Measurements from ENCODE around the gene SIGLECL1. TPM values are rescaled to one million over a fixed set of nuclear protein-coding genes. Genes with fewer than 3 reads are reported as not detected.
"Not testable (repeated sequence)": the region's sequence is repeated elsewhere in the genome, so short reads cannot be mapped to it uniquely, and the experiment has no call there.

The SIGLECL1 gene
- total RNA-seq, 1 donor from 2014 or later: not detected

- H3K4me3 Mint-ChIP-seq: no peak overlapping the region
- CTCF ChIA-PET: no interaction called here
- no peak for TF ChIP-seq CTCF (IDR thresholded peaks at IDR 0.05)
These were observed 40.6 kb upstream of the SIGLECL1 start for GRCh38 chr19:51210191-51210784.

GRCh38 chr19:51210874-51211361 is 40.0 kb upstream of the SIGLECL1 start:
- ATAC-seq (ENCODE audit: low read depth): not testable (repeated sequence)

More at GRCh38 chr19:51210191-51210784, 40.6 kb upstream of the SIGLECL1 start:
- H3K4me1 Mint-ChIP-seq: no peaks in the 10 kb centered on the region
- peaks cover 14% of the 10 kb centered on the region for H3K27me3 Mint-ChIP-seq
- intact Hi-C loops (cut with micrococcal nuclease): no loop called here
- DNase-seq: no peak
- no peaks in the 10 kb centered on the region for H3K9me3 Mint-ChIP-seq
- no peak overlapping the region for H3K27ac Mint-ChIP-seq
- no peak for ATAC-seq (ENCODE audit: low read depth)
- H3K36me3 Mint-ChIP-seq (ENCODE audit: low read depth): no peaks in the 10 kb centered on the region
- POLR2A ChIA-PET: no interaction called here

GRCh38 chr19:51211833-51212232 is 39.0 kb upstream of the SIGLECL1 start:
- DNase-seq: no peak
- ChIA-PET CTCF (no interaction called here), POLR2A (no interaction called here)
- Mint-ChIP-seq H3K4me1 (no peaks in the 10 kb centered on the region), H3K27ac (no peak overlapping the region), H3K4me3 (no peak overlapping the region), H3K9me3 (no peaks in the 10 kb centered on the region), H3K27me3 (peaks cover 12% of the 10 kb centered on the region), H3K36me3 (ENCODE audit: low read depth) (no peaks in the 10 kb centered on the region)
- intact Hi-C loops (cut with micrococcal nuclease): no loop called here
- TF ChIP-seq CTCF (IDR thresholded peaks at IDR 0.05): no peak
- ATAC-seq (ENCODE audit: low read depth): no peak

More at GRCh38 chr19:51210874-51211361, 40.0 kb upstream of the SIGLECL1 start:
- CTCF ChIA-PET; H3K4me1 Mint-ChIP-seq; intact Hi-C loops (cut with micrococcal nuclease); DNase-seq; POLR2A ChIA-PET; H3K4me3 Mint-ChIP-seq; H3K9me3 Mint-ChIP-seq; H3K36me3 Mint-ChIP-seq (ENCODE audit: low read depth); H3K27ac Mint-ChIP-seq: not testable (repeated sequence)
- peaks cover 12% of the 10 kb centered on the region for H3K27me3 Mint-ChIP-seq

- DNase-seq (no peak), ATAC-seq (ENCODE audit: low read depth) (no peak)
- CTCF ChIA-PET: no interaction called here
- TF ChIP-seq CTCF (IDR thresholded peaks at IDR 0.05): no peak
- Mint-ChIP-seq H3K36me3 (ENCODE audit: low read depth) (no peaks in the 10 kb centered on the region), H3K9me3 (peaks cover 6% of the 10 kb centered on the region), H3K27me3 (peaks cover 15% of the 10 kb centered on the region), H3K27ac (no peak overlapping the region), H3K4me3 (no peak overlapping the region), H3K4me1 (no peaks in the 10 kb centered on the region)
- intact Hi-C loops (cut with micrococcal nuclease): no loop called here
- POLR2A ChIA-PET: no interaction called here
These were observed 31.6 kb upstream of the SIGLECL1 start for GRCh38 chr19:51219307-51219706.

GRCh38 chr19:51219971-51220370 is 30.9 kb upstream of the SIGLECL1 start:
- POLR2A ChIA-PET: no interaction called here
- Mint-ChIP-seq H3K27me3 (peaks cover 18% of the 10 kb centered on the region), H3K4me3 (no peak overlapping the region), H3K27ac (no peak overlapping the region), H3K9me3 (peaks cover 6% of the 10 kb centered on the region), H3K4me1 (no peaks in the 10 kb centered on the region), H3K36me3 (ENCODE audit: low read depth) (no peaks in the 10 kb centered on the region)
- no peak for TF ChIP-seq CTCF (IDR thresholded peaks at IDR 0.05)
- intact Hi-C loops (cut with micrococcal nuclease): no loop called here
- DNase-seq: no peak
- ATAC-seq (ENCODE audit: low read depth): no peak
- CTCF ChIA-PET: no interaction called here

GRCh38 chr19:51220996-51221395 is 29.9 kb upstream of the SIGLECL1 start:
- no peak for ATAC-seq (ENCODE audit: low read depth)
- H3K27me3 Mint-ChIP-seq: peaks cover 28% of the 10 kb centered on the region
- DNase-seq: no peak
- intact Hi-C loops (cut with micrococcal nuclease): no loop called here
- ChIA-PET CTCF (no interaction called here), POLR2A (no interaction called here)
- peaks cover 6% of the 10 kb centered on the region for H3K9me3 Mint-ChIP-seq
- H3K4me1 Mint-ChIP-seq: no peaks in the 10 kb centered on the region
- no peak overlapping the region for H3K27ac Mint-ChIP-seq
- TF ChIP-seq CTCF (IDR thresholded peaks at IDR 0.05): no peak
- no peak overlapping the region for H3K4me3 Mint-ChIP-seq
- H3K36me3 Mint-ChIP-seq (ENCODE audit: low read depth): no peaks in the 10 kb centered on the region

Data from activated B cell treated with CpG ODN at 0.5 μM for 24 hours (primary cell).